Hindlimb muscle (tissue), 1 donor: ENCODE results near the gene ATXN1. TPM values are rescaled to one million over a fixed set of nuclear protein-coding genes. Genes with fewer than 3 reads are reported as not detected.
"Not testable (repeated sequence)": the region's sequence is repeated elsewhere in the genome, so short reads cannot be mapped to it uniquely, and the experiment has no call there.

Experiments used
- DNase-seq: peaks from one replicate; pipeline ENCODE4 v3.0.0-alpha.2; 2013
- polyA plus RNA-seq: library from polyadenylated mRNA; unstranded; fragments of 120-200 nt; gene quantifications from one replicate; pipeline ENCODE4 v1.2.1, GENCODE V29; 2013; ENCODE audit not compliant: insufficient read length

ATXN1 gene
- polyA plus RNA-seq, 1 donor, result 16.1 TPM

DNA sequence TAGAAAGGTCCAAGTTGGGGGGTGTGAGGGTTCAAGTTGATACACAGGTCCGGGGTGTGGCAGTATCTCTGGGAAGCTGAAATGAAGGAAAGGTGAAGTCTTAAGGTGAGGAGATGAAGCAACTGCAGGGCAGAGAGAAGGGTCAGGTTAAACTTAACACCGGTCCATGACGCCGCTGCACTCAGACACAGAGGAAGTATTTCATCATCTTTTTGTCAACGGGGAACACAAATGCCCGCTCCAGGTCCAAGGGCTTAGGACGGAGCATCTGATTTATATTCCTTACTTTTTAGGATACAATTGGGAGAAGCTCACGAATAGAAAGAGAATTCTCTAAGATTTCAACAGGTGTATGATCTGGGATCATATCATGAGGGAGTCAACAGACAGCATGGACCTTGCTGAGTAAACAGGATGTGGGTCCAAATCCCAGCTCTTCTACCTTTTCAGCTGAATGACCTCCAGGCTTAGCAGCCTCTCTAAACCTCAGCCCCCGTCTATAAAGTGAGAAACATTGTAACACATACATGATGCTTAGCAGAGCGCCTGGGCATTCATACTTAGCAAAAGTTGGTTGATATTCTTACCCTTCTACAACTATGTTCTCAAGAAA lies 197.5 kb downstream of the ATXN1 start:
- DNase-seq, result no peak

DNA sequence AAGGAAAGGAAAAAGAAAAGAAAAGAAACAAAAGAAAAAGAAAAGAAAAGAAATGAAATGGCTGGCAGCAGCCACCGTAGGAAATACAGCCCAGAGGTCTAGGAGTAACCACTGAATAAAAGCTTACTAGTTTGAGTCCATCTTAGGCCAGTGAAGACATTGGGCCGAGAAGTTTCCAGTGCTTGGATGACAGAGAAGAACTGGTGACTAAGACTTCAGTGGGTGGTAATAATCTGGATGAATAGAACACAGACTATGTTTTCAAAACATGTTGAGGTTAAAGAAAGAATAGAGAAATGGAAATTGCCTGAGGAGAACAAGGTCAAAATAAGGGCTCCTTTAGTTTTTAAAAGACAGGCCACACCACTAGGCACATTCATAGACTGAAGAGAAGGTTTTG lies 198.8 kb downstream of the ATXN1 start:
- DNase-seq, result no peak

DNA sequence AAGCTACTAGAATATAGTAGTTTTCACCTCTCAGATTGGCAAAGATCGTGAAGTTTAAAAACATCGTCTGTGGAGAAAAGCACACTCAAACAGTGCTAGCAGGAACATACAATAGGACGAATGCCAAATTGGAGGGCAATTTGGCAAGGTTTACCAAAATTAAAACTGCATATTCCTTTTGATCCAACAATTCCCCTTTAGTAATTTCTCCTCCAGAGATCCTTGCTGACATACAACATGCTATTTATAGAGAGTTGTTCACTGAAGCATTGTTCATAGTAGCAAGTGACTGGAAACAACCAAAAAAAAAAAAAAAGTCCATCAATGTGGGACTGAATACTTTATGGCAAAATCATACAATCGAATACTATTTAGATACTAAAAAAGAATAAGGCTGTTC lies 202.2 kb downstream of the ATXN1 start:
- peak; percentile 40 for DNase-seq

DNA sequence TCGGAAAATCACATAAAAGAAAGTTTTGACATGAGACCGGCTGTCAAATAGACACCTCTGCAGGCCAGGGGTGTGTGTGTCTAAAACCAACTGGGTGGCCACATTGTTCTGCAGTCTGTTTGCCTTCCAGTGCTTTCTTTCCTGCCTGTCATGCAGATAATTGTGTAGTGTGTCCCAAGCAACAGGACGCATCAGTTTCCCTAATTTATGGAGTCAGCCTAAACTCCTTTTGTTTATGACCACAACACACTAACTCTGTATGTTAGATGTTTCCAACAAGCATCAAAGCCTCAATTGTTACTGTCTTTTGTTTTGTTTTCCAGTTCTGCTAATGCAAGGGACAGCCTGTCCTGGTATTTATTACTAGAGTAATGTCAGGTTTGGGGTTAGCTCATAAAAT lies 205.7 kb downstream of the ATXN1 start:
- no peak for DNase-seq

DNA sequence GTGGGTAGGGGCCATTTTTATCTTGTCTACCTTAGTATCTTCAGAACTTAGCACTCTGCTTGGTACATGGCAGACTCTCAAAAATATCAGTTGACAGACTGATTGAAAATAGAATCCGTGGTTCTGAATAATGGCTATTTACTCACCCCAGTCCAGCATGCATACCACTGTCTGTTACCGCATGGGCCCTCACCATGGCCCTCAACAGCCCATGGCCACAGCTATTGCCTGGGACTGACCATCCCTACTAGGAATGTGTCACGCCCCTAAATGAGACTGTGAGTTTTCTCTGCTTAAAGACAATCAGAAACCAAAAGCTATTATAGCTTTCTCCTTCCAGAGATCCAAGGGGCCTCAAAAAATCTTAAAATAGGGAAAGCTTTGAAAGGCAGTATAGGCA lies 207.7 kb downstream of the ATXN1 start:
- DNase-seq, result no peak

DNA sequence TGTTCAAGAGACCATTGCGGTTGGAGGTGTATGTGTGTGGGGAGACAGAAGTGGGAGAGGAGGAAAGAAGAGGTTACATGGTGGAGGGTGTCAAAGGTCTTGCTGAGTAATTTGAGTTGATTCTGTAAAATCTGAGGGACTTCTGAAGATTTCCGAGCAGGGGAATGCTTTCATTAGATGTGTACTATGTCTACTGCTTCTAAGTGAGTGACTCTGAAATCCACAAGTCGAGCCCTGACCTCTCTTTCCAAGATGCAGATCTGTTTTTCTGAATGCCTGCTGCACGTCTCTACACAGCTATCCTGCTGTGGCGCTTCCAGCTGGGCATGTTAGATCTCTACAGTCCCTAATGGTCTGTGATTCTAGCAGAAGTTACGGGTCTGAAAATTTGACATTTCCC lies 209.8 kb downstream of the ATXN1 start:
- no peak for DNase-seq

DNA sequence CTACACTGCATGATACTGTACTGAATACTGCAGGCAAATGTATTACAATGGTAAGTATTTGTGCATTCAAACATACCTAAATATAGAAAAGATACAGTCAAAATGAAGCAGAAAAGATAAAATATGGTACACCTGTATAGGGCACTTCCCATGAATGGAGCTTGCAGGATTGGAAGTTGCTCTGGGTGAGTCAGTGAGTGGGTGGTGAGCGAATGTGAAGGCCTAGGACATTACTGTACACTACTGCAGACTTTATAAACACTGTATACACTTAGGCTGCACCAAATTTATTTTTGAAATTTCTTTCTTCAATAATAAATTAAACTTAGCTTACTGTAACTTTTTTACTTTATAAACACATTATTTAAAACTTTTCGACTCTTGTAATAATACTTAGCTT lies 213.1 kb downstream of the ATXN1 start:
- DNase-seq, result no peak

DNA sequence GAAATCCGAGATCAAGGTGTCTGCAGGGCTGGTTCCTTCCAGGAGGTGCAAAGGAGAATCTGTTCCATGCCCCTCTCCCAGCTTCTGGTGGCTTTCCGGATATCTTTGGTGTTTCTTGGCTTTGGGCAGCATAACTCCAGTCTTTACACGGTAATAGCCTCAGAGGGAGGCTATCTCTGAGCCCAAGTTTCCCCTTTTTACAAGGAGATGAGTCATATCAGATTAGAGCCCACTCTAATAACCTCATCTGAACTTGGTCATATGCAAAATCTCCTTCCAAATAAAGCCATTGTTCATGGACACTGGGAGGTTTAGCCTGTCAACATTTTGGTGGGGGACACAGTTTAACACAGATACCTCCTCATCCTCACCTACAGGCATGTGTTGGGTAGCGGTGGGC lies 213.7 kb downstream of the ATXN1 start:
- DNase-seq, result no peak

DNA sequence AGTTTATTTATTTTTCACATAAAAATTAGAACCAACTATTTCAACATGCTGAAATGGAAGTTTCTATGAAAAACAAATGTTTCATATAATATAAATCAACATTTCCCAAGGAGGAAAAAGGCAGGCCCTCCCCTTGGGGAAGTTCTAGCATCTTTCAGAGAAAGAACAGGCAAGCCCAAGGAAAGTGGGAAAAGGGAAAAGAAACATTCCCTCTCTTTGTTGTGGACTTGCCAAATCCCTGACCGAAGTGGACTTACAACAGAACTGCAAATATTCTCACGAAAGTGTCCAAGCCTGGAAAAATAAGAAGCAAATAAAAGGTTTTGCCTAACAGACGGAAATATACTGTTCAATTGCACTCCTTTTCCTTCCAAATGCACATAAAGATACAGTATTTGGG lies 214.4 kb downstream of the ATXN1 start:
- no peak for DNase-seq

DNA sequence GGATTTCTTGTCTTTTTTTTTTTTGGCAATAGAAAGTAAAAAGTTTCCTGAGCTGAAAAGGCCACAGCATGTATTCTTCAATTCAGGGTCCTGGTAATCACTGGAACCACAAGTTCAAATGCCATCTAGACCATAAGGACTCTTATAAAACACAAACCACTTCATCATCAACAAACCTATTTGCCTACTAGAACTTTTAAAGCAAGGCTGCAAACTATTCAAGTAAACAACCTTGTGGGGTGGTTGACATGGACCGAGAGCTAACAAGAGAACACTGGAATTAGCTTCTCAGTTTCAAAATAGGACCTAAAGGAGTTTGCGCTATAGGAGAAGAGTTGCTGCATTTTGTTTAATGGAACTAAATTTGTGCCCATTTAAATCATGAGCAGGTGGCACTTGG lies 215.9 kb downstream of the ATXN1 start:
- no peak for DNase-seq

DNA sequence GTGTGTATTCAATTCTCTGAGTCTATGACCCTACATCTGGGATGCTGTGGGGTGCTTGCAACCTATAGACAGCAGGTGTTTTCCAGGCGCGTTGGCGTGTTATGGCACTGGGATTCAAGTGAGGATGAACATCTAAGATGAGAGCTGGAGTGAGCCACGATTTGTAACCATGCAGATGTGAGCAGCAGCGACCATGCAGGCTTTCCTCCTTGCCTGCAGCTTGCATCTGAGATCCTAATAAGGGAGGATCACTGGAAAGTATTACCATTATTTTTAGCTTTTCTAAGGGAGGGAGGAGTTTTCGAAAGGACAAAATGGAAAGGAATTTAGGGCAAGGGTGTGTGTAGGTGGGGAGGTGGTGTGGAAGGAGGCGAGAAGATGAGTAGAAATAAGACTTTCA lies 216.7 kb downstream of the ATXN1 start:
- DNase-seq, result no peak

DNA sequence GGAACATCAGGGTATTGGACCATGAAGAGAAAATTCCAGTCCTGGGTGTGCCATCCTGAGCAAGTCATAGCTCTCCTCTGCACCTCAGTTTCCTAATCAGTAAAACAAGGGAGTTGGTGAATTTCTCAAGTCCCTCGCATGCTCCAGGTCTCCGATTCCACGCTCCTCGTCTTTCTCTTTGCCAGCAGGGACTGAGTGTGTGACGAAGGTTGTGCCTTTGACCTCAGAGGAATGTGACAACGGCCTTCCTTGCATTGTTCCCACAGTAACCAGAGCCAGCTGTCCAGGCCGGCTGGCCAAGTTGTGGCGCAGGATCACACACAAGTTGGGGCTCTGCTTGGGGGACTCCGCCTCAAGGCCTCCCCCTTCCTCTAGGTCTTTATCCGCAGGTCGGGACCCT lies 217.3 kb downstream of the ATXN1 start:
- DNase-seq, result no peak

DNA sequence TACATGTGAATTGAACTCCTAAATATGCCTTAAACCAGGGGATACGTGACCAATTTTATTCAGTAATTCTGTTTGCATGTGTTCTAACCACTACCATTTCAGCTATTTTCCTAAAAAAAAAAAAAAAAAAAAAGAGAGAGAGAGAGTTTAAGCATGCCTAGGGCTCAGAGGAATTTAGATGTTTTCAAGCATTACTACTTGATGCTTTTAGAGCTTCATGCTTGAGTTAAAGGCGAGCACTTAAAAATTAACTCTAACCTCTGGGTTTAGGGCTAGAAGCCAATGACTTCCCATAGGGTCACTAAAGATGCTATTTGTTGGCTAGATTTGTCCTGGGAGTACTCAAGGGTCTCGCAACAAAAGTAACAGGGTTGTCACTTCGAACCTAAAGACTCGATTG lies 217.7 kb downstream of the ATXN1 start:
- DNase-seq, result no peak

DNA sequence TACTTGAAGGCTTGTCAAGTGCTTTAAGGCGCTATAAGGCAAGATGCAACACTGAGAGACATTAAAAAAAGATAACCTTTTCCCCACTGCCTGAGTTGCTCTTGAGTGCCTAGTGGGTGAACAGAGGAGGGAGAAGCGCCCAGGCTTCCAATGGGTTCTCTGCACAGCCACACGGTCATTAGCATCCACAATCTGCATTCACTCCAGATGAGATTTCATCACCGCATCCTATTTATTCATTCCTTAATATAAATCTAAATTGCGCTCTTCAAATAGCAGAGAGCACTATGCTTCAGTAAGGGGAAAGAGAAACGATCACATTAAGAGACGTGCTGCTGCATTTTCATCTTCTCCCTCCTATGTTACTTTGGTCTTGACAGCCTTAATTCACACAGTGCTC lies 219.2 kb downstream of the ATXN1 start:
- no peak for DNase-seq

DNA sequence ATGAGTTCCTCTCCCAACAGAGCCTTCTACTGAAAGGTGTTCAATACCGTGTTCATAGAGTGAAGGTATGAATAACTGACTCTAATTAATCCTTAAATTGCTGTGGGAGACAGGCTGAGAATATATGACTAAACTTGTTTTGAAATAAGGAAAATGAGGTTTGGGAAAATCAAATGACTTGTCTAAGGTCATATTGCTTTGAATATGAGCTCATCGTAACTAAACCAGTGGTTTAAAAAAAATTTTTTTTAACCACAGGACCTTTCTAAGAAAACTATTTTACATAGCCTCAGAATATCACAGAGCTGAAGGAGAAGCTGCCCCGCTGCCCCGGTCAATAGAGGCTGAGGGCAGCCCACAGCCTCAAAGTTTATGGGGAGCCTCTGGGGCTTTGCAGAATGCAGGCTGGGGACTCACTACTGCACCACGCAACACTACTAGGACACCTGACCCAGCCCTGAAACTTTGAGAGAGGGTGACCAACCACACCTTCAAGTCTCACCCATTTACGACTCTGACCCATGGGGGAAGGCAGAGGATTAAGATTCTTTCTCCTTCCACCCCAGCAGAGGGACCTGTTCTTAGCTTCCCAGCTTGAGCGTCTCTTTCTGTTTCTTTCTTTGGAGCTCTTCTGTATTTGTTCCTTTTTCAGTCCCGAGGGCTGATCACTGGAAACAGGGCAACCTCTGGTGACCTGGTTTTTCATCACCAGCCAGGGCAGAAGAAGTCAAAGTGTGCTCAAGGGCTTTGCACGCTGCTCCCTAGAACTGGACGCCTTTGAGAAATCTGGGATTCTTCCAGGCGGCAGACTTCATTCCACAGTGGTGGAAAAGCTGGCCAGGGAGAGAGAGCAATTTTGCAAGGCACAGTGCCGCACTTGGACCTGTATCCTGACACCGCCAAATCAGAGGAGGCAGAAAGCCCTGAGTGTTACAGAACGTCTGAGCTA lies 220.2 kb downstream of the ATXN1 start:
- DNase-seq, result no peak

DNA sequence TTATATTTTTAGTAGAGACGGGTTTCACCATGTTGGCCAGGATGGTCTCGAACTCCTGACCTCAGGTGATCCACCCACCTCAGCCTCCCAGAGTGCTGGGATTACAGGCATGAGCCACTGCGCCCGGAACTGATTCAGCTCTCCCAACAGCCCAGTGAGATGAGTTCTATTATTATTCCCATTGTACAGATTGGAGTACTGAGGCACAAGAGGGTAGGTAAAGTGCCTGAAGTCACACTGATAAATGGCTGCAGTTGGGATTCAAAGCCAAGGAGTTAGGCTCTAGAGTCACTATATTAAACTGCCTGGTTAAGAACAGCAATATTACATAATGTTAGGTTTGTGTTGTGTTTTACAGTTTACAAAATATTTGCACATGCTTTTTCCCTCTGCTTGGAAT lies 220.9 kb downstream of the ATXN1 start:
- DNase-seq, result not testable (repeated sequence)

DNA sequence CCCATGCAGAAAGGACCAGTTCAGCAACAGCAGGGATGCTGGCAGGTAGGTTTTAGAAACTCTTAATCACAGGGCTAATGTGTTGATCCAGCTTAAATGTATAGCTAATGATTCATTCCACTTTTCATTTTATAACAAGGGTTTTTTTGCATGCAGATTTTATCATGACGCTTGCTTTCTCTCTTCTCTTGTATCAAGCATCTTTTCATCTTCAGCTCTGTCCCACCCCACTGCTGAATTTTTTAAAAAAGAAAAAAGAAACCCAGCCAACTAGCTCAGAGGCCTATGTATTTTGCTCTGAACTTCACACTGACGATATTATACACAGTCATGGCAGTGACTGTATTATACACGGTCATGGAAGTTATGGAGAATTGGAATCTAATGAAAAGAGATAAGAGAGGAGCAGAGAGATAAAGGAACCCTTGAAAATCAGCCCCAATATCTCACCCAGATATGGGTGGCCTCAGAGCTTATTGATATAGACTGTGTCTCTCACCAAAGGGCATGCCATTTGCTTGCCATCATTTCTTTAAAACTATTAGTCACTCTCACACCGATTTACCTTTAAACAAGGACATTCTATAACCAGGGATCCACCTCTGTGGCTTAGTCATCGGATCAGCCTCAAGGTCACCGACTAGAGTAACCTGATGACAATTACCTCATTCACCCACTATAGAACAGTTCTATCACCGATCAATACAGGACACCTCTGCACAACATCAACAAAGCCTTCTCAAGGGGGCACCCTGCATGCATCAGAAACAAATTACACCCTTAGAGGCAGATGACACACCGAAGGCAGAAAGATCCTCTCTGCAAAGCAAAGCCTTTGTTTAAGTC lies 222.0 kb downstream of the ATXN1 start:
- no peak for DNase-seq

DNA sequence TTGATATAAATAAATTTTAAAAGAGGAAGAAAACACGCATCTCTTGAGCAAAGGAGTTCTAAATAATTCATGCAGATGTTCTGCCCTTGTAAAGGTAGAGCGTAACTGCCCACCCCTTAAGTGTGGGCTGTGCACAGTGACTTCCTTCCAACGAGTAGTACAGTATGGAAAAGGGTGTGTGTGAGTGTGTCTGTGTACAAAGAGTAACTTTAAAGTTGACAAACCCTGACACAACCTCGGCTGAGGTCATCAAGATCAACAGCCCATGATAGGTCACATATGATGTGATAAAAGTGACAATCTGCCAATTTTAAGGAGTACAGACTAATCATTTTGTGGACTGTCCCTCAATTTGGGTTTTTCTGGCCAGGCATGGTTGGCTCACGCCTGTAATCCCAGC lies 225.7 kb downstream of the ATXN1 start:
- no peak for DNase-seq

DNA sequence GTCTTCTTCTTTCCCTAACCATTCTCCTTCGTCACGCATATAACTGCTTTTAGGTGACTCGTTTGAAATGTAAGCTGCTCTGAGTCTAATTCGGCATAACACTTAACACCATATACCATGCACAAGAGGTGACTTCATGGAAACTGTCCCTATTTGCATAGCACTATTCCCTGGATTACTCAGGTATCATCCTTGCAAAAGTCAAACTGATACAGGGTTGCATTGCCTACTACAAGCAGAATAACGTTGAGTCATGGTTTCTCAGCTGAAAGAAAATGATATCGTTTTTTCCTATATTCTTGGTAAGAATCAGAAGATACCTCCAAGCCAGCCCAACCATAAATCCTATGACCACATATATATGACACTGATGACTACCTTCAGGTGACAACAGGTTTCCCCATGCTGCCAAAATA lies 227.5 kb downstream of the ATXN1 start:
- no peak for DNase-seq

DNA sequence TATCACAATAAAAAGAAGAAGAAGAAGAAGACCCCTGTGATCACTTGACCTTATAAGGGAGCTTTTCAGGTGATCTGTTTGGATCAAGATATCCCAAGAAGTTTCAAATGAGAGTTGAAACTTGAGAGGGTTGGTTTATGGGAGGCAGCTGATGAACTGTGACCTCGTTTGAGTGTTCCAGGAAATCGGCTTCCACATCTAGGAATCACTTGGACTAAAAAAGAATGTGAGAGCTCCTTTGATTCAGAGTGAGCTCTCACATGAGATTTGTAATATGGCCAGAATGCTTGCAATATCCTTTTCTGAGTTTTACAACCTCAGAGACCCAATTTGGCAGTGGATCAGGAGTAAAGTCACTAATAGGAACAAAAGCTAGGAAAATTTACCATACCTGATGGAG lies 228.1 kb downstream of the ATXN1 start:
- DNase-seq, result no peak

DNA sequence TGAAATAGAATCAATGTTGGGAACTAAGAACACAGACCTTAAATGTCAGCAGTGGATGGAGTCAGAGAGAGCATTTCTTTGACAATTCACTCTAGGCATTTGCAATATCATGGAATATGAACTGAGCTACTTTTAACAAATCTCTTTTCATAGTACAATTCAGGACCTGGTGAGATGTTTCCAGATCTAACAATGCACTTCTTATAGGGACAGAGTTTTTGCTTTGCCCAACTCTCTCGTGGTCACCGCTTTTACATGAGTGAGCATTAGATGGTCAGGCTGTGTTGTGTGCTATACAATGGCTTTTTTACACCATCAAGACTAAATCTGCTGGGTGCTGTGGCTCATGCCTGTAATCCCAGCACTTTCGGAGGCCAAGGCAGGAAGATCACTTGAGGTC lies 233.6 kb downstream of the ATXN1 start:
- DNase-seq, result no peak

DNA sequence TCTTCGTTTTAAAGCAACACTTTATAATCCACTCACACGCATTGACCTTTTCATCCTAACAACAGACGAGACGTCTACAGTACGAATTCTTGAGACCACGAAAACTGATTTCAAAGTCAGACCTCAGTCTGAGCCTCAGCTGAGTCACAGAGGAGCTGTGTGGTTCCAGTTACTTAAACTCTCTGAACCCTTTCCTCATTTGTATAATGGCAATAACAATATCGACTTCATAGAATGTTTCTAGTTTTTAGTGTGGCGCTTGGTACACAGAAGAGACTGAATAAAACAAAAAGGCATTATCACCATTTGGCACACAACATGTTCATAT lies 236.9 kb downstream of the ATXN1 start:
- DNase-seq, result no peak

DNA sequence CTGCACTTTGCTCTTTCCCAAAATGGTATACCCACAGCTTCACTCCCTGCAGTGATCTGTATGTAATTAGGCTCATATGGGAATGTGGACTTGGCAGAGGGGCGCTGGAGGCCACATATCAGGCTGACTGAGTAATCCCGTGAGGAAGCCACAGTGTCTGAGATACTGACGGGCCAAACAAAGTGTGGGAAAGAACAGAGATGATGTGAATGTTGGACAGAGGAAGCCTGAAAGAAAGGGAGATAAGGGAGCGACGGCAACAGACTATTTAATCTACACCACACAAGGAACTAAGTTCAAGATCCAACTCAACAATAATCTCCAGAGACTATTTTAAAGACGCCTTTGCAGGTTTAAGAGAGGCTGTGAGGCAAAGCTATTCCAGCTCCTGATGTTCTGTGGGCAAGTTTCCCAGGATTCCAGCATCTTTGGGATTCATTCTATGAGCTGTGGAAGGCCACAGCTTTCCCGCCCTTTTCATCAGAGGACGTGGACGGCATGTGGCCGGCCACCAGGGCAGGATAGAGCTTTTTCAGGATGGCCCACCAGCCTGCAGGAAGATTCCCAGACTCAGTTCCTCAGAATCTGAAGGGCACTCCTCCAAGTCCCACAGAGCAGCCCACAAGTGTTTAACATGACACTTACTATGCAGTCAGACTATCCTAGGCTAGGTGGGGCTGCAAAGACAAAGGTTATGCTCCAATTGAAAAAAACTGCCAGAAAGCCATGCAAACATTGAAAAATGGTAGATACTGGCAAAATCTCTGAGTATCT lies 237.5 kb downstream of the ATXN1 start:
- no peak for DNase-seq
